ENCODE data around the gene SLC38A5.
"Not testable (repeated sequence)": the region's sequence is repeated elsewhere in the genome, so short reads cannot be mapped to it uniquely, and the experiment has no call there.

SLC38A5 gene

GRCh38 chrX:48470110-48470832 lies at the start of gene SLC38A5:
Gene SLC38A5, minus strand, starts transcription at chrX:48470260. Its CDS starts 2,336 bp downstream, at chrX:48467924.
- DNase-seq = no peak

DNA sequence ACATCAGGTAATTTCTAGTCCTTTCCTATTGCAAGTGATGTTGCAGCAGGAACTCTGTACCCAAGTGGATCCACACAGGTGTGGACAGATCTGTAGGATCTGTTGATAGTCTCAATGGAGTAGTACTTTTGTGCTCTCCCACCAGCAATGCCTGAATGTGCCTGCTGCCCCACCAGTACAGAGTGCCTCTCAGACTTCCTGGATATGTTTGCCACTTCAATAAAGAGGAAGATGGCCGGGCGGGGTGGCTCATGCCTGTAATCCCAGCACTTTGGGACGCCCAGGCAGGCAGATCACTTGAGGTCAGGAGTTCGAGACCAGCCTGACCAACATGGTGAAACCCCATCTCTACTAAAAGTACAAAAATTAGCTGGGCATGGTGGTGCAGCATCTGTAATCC lies 49.4 kb upstream of the SLC38A5 start:
- DNase-seq = not testable (repeated sequence)

GRCh38 chrX:48516987-48517386 lies 46.9 kb upstream of the SLC38A5 start:
- no peak for DNase-seq

- no peak for DNase-seq
These were observed 46.2 kb upstream of the SLC38A5 start for GRCh38 chrX:48516285-48516684.

DNA sequence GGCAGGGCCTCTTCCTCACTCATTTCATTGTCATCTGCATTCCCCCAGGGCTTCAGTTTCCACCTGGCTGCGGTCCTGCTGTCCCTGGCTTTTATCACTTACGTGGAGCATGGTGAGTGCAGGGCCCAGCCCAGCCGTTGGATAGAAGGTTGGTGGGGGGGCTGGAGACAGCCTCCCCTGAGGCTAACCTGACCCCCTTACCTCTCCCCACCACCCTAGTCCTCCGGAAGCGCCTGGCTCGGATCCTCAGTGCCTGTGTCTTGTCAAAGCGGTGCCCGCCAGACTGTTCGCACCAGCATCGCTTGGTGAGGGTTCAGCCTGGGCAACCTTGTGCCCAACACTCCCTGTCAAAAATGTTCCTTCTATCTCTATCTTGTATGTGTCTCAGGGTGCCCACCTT lies 45.8 kb upstream of the SLC38A5 start:
- no peak for DNase-seq

GRCh38 chrX:48514868-48515460 lies 44.9 kb upstream of the SLC38A5 start:
- no peak for DNase-seq

- no peak for DNase-seq
These were observed 44.2 kb upstream of the SLC38A5 start for GRCh38 chrX:48514126-48514806.

GRCh38 chrX:48513670-48514069 lies 43.6 kb upstream of the SLC38A5 start:
- no peak for DNase-seq

DNA sequence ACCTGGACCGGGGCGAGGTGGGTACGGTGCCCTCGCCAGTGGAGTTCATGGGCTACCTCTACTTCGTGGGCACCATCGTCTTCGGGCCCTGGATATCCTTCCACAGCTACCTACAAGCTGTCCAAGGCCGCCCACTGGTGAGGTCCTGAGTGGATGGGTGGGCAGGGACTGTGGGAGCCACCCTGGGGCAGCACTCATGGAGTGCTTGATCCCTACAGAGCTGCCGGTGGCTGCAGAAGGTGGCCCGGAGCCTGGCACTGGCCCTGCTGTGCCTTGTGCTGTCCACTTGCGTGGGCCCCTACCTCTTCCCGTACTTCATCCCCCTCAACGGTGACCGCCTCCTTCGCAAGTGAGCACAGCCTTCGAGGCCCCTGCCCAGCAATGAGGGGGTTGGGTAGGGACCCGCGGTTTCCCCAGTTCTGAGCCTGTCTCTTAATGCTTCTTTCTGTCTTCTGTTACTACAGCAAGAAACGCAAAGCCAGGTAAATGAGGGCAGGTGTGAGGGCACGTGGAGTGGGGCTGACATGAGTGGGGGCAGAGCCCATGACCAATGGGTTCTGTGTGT lies 42.4 kb upstream of the SLC38A5 start:
- no peak for DNase-seq

GRCh38 chrX:48511560-48511959 lies 41.5 kb upstream of the SLC38A5 start:
- no peak for DNase-seq

GRCh38 chrX:48509619-48510018 lies 39.6 kb upstream of the SLC38A5 start:
- no peak for DNase-seq

DNA sequence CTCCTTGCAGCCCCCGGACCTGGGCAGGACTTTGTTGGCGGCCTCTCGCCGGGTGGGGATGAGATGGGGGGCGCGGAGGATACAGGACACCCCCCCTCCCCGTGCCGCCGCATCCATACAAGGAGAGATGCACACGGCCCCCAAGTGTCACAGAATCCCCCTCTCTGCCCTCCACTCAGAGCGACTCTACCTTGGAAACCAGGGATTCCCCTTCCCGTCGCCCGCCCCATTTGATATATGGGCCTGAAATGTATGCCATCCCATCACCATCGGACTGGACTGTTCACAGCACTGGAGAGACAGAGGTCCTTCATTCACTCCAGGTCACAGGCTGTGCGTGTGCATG lies 39.2 kb upstream of the SLC38A5 start:
- no peak for DNase-seq

DNA sequence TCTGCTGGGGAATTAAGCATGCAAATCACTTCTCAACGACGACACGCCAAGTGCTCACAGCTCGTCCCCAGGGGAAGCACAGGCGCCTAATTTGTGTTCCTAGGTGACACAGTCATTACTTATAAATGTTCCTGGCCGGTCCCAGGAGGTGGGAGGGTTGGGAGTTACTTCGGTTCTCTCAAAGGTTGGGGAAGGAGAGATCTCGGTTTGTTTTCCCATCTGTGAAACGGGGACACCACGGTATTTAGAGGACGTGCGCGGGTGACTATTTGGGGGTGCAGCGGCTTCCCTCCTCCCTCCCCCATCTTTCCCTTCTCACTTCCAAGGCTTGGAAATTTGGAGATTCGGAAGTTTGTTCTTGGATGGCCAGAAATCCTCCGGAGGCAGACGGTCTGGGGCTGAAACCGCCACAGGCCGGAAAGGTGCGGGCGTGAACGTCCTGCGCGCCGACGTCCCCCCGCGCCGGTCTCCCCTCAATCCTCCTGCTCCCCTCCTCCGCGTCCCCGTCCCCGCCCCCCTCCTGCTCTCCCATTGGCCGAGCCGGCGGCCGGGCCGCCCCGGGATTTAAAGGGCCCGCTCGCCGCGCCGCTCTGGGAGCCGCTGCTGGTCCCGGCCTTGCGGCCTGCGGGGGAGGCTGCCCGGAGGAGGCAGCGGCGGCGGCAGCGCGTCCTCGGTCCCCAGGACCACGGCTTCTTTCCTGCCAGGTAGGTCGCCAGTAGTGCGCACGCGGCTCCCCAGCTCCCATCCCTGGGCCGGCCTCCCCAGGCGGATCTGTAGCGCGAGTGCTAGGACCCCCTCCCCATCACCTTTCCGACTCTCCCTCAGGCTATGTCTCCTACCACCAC lies 38.6 kb upstream of the SLC38A5 start, which contains the start of gene PORCN:
TSS of gene PORCN (plus strand) at position 593 of the 845 bp plus-strand sequence. CDS start 829 bp downstream, outside the sequence.
- DNase-seq = peak; percentile 91

DNA sequence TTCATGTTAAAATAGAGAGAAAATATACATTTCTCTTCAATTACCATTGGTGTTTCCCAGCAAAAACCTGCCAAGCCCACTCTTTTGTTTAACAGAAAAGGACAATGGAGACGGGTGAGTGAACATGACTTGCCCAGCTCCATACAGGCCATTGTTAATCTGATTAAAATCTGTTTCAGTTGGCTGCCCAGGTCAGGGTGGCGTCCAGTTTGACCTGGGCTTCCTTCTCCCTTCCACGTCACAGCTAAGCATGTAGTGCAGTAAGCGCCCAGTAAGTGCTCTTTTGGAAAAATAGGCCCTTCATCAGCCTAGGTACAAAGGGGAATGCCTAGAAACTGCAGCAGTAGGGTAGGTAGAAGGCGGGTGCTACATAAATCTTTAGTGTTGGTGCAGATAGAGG lies 37.2 kb upstream of the SLC38A5 start:
- no peak for DNase-seq

- DNase-seq = no peak
These were observed 35.4 kb upstream of the SLC38A5 start for GRCh38 chrX:48505481-48505880.

GRCh38 chrX:48504261-48504660 lies 34.2 kb upstream of the SLC38A5 start:
- DNase-seq = no peak

DNA sequence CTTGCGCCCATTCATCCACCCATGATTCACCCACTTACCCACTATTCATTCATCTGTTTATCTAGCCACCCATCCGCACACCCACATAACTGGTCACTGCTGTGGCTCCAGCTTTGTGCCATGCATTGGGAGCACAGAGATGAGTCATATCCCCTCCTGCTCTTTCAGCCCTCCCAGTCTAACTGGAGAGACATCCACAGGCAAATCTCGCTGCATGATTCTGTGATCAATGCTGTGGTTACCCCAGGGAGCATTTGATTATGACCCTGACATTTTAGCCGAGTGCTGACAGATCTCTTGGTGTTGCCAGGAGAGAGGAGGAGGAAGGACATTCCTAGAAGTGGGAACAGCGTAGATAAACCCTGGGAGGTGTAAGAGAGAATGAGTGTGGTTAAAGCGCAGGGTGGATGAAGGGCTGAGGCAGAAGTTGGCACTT lies 28.3 kb upstream of the SLC38A5 start:
- no peak for DNase-seq

DNA sequence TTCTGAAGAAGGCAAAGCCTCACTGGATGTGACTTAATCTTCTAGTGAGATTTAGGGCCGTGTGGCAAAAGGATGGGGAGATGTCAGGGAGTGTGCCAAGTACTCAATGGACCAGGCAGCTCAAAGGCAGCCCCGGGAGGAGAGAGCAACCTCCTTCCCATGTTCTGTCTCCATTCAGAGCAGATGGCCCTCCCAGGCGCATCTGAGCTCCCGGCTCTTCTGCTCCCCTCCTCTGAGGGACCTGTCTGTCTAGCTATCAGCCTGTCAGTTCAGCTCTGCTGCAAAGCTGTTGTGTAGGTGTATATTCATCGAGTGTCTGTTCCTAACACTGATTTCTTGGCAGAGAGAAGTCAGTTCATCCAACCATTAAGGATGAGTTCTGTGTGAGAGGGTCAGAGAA lies 27.8 kb upstream of the SLC38A5 start:
- DNase-seq = no peak

- DNase-seq = no peak
These were observed 26.6 kb upstream of the SLC38A5 start for GRCh38 chrX:48496660-48497059.

GRCh38 chrX:48493890-48494364 lies 23.9 kb upstream of the SLC38A5 start:
- DNase-seq = no peak

GRCh38 chrX:48492293-48492910 lies 22.3 kb upstream of the SLC38A5 start:
- no peak for DNase-seq

GRCh38 chrX:48491809-48492208 lies 21.7 kb upstream of the SLC38A5 start:
- DNase-seq = no peak
